ENCODE measurements around the gene IER3. TPM values are rescaled to one million over a fixed set of nuclear protein-coding genes. Genes with fewer than 3 reads are reported as not detected.

IER3 gene
- total RNA-seq, 4 donors from 2014 or later, result 0.24 to 2.0 (median 1.4) TPM

DNA sequence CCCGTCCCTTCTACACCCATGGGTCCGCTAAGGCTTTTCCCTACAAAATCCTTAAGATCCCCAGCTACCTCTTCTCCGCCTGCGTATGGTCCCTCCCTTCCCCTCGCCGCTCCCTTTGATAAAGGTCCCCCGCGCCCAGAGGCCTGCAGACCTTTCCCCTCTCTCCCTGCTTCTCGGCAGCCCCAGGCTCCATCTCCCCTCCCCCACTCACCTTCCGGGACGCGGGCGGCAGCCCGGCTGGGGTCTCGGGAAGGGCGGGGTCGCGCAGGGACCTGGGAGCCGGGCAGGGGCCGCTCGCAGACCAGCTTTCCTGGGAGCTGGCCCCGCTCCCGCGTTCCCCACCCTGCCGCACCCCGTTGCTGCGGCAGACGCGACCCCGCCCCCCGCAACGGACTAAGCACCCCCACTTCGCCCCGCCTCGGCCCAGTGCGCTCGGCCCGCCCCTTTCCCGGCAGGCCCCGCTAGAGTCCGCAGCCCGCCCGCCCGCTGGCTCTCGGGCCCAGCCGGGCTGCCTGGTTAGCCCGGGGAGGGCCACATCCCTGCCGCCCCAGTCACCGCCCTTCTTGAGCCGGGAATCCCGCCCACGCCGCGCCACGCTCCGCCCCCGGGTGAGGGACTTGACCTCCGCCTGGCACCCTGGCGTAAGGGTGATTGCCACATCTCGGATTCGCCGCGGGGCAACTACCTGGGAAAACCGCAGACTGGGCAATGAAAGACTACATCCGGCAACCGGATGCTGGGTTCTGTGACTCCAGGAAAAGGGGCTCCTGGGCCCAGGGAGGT lies 1.8 kb downstream of the IER3 start, which contains the start of gene FLOT1:
Gene FLOT1, minus strand, starts transcription at position 372 of the 783 bp plus-strand sequence. CDS start 498 bp downstream, outside the sequence.
- H3K27ac ChIP-seq, result peak within 1 kb of the TSS; percentile 86 to 94 (median 86)
- intact Hi-C loops (cut with DNase I; ENCODE audit: low total_unique reads) (loop anchor here (1.0 to 10.0 kb wide), 4 partner anchors 10 to 345 kb away; partner anchors contain the start of genes TUBB and VARS2), in situ Hi-C loops (cut with MboI; ENCODE audit: low sequenced_read_pairs in 4 of 4) (loop anchor here in 3 of 4 donors (10.0 to 25.0 kb wide), 3 partner anchors 82 to 145 kb away; partner anchors contain the start of gene DDR1 (in 1 of the 3))
- peaks cover 22 to 24% of the 10 kb centered on the region in 2 donors for H3K4me1 ChIP-seq
- DNase-seq, result peak; percentile 93 to 98
- H3K36me3 ChIP-seq, result peaks cover 0 to 37% of the 10 kb centered on the region in 2 donors
- ATAC-seq, result peak; percentile 79 to 84
- no peaks in the 10 kb centered on the region for H3K27me3 ChIP-seq
- peak within 1 kb of the TSS; percentile 63 to 83 (median 74) for H3K4me3 ChIP-seq
- TF ChIP-seq POLR2A (IDR thresholded peaks at IDR 0.05), result peak; percentile 70 to 71
- TF ChIP-seq, protein P1, sequence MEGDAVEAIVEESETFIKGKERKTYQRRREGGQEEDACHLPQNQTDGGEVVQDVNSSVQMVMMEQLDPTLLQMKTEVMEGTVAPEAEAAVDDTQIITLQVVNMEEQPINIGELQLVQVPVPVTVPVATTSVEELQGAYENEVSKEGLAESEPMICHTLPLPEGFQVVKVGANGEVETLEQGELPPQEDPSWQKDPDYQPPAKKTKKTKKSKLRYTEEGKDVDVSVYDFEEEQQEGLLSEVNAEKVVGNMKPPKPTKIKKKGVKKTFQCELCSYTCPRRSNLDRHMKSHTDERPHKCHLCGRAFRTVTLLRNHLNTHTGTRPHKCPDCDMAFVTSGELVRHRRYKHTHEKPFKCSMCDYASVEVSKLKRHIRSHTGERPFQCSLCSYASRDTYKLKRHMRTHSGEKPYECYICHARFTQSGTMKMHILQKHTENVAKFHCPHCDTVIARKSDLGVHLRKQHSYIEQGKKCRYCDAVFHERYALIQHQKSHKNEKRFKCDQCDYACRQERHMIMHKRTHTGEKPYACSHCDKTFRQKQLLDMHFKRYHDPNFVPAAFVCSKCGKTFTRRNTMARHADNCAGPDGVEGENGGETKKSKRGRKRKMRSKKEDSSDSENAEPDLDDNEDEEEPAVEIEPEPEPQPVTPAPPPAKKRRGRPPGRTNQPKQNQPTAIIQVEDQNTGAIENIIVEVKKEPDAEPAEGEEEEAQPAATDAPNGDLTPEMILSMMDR (IDR thresholded peaks at IDR 0.05 in 4 of 5, conservative IDR thresholded peaks at IDR 0.05 in 1 of 5), result peak in 1 of 5 experiments; percentile 8
- H3K9me3 ChIP-seq, result no peaks in the 10 kb centered on the region

DNA sequence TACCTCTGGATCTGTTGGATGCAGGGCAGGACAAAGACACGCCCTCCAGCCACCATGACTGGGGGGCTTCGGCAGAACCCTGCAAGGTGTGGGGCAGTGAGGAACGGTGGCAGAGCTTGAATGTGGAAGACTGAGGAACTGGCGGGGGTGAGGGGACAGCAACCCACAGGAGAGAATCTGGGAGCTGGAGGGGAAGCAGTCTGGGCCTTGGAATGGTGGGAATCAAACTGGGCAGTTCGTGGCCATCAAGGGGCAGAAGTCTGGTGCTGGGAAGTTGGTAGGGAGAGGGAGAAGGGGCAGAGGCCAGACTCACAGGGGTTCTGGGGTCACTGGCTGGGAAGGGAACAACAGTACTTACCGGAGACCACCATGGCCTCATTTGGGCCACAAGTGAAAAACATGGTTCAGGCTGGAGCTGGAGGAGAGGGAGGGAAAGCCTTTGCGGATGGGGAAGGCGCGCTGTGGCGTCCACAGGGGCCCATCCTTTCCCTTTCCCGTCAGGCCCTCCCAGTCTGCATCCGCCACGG lies 2.5 kb downstream of the IER3 start:
- ATAC-seq (no peak), DNase-seq (no peak)
- Histone ChIP-seq H3K4me1 (peaks cover 22 to 24% of the 10 kb centered on the region in 2 donors), H3K27me3 (no peaks in the 10 kb centered on the region), H3K27ac (peak overlapping the region; percentile 86 to 94 (median 86)), H3K4me3 (peak overlapping the region; percentile 63 to 83 (median 74)), H3K9me3 (no peaks in the 10 kb centered on the region), H3K36me3 (peaks cover 0 to 43% of the 10 kb centered on the region in 2 donors)
- intact Hi-C loops (cut with DNase I; ENCODE audit: low total_unique reads) (loop anchor here (2.0 to 10.0 kb wide), 3 partner anchors 21 to 345 kb away; partner anchors contain the start of genes TUBB and VARS2), in situ Hi-C loops (cut with MboI; ENCODE audit: low sequenced_read_pairs in 4 of 4) (loop anchor here in 3 of 4 donors (10.0 to 25.0 kb wide), 3 partner anchors 83 to 145 kb away; partner anchors contain the start of gene DDR1 (in 1 of the 3))
- TF ChIP-seq POLR2A (IDR thresholded peaks at IDR 0.05), result no peak
- TF ChIP-seq, protein P1 (IDR thresholded peaks at IDR 0.05 in 4 of 5, conservative IDR thresholded peaks at IDR 0.05 in 1 of 5), result no peak

GRCh38 chr6:30741063-30741779 lies 3.1 kb downstream of the IER3 start:
- TF ChIP-seq POLR2A (IDR thresholded peaks at IDR 0.05), result no peak
- TF ChIP-seq, protein P1 (IDR thresholded peaks at IDR 0.05 in 4 of 5, conservative IDR thresholded peaks at IDR 0.05 in 1 of 5), result no peak
- Histone ChIP-seq H3K27me3 (no peaks in the 10 kb centered on the region), H3K9me3 (no peaks in the 10 kb centered on the region), H3K4me3 (peak overlapping the region; percentile 63 to 83 (median 74)), H3K36me3 (peaks cover 0 to 49% of the 10 kb centered on the region in 2 donors), H3K27ac (peak overlapping the region; percentile 86 to 94 (median 86)), H3K4me1 (peaks cover 22 to 24% of the 10 kb centered on the region in 2 donors)
- in situ Hi-C loops (cut with MboI; ENCODE audit: low sequenced_read_pairs in 4 of 4) (loop anchor here in 3 of 4 donors (10.0 to 25.0 kb wide), 3 partner anchors 84 to 146 kb away; partner anchors contain the start of gene DDR1 (in 1 of the 3)), intact Hi-C loops (cut with DNase I; ENCODE audit: low total_unique reads) (loop anchor here (5.0 to 10.0 kb wide), 2 partner anchors 174 to 346 kb away; partner anchors contain the start of gene VARS2)
- ATAC-seq, result no peak
- DNase-seq, result no peak

GRCh38 chr6:30740540-30740870 lies 3.8 kb downstream of the IER3 start:
- Histone ChIP-seq H3K9me3 (no peaks in the 10 kb centered on the region), H3K4me1 (peaks cover 22 to 24% of the 10 kb centered on the region in 2 donors), H3K4me3 (no peak overlapping the region), H3K36me3 (peaks cover 0 to 56% of the 10 kb centered on the region in 2 donors), H3K27ac (no peak overlapping the region), H3K27me3 (no peaks in the 10 kb centered on the region)
- no peak for ATAC-seq
- no peak for DNase-seq
- TF ChIP-seq, protein P1 (IDR thresholded peaks at IDR 0.05 in 4 of 5, conservative IDR thresholded peaks at IDR 0.05 in 1 of 5), result no peak
- no peak for TF ChIP-seq POLR2A (IDR thresholded peaks at IDR 0.05)
- intact Hi-C loops (cut with DNase I; ENCODE audit: low total_unique reads), result loop anchor here (5.0 to 10.0 kb wide), 2 partner anchors 174 to 347 kb away; partner anchors contain the start of gene VARS2
- in situ Hi-C loops (cut with MboI; ENCODE audit: low sequenced_read_pairs in 4 of 4), result loop anchor here in 3 of 4 donors (10.0 to 25.0 kb wide), 3 partner anchors 84 to 147 kb away; partner anchors contain the start of gene DDR1 (in 1 of the 3)

Measured in gastrocnemius medialis (tissue), 4 donors.